22Rv1 (cell line): ENCODE results near the gene TAS1R2.

Experiments
- ZFX ChIP-seq: fragments of 450-650 bp; IDR thresholded peaks from 2 replicates; pipeline ENCODE4 v1.6.1; 2017; ENCODE audit warnings: antibody characterized with exemption, borderline replicate concordance
- TF ChIP-seq, protein P1 (sequence below): fragments of 450-650 bp; IDR thresholded peaks from 2 replicates; pipeline ENCODE4 v1.5.1; 2017; ENCODE audit warnings: mild to moderate bottlenecking

DNA sequence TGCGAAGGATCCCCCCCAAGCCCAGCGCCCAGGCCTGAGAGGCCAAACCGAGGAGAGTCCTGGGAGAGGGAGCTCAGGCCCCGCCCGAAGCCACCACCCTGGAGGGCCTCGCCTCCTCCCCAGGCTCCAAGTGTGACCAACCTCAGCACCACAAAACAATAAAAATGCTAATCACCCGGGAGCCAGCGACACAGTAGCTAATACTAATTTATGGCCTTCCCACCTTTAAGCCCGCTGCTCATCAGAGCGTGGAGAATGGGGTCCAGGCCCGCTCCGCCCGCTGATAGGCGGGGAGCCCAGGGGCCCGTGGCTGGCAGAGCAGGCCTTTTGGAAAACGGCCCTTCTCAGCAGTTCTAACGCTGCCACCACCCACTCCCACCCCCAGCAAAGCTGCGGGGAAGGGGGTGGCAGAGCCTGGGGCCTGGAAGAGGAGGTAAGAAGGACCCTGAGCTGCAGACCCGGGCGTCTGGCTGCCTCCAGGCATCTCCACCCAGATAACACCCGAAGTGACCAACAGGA is 20.4 kb upstream of the TAS1R2 start:
- TF ChIP-seq, protein P1, sequence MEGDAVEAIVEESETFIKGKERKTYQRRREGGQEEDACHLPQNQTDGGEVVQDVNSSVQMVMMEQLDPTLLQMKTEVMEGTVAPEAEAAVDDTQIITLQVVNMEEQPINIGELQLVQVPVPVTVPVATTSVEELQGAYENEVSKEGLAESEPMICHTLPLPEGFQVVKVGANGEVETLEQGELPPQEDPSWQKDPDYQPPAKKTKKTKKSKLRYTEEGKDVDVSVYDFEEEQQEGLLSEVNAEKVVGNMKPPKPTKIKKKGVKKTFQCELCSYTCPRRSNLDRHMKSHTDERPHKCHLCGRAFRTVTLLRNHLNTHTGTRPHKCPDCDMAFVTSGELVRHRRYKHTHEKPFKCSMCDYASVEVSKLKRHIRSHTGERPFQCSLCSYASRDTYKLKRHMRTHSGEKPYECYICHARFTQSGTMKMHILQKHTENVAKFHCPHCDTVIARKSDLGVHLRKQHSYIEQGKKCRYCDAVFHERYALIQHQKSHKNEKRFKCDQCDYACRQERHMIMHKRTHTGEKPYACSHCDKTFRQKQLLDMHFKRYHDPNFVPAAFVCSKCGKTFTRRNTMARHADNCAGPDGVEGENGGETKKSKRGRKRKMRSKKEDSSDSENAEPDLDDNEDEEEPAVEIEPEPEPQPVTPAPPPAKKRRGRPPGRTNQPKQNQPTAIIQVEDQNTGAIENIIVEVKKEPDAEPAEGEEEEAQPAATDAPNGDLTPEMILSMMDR: no peak
- no peak for TF ChIP-seq ZFX
